SH-SY5Y (cell line): Measurements from ENCODE around the gene EFCAB10.

Source experiments
- GATA2 ChIP-seq: IDR thresholded peaks from 2 replicates; pipeline ENCODE4 v1.6.1; 2011; ENCODE audit warnings: mild to moderate bottlenecking, low read depth, low read length
- GATA3 ChIP-seq: IDR thresholded peaks from 2 replicates; pipeline ENCODE4 v1.6.1; 2011; ENCODE audit warnings: low read depth, mild to moderate bottlenecking, low read length, moderate library complexity

DNA sequence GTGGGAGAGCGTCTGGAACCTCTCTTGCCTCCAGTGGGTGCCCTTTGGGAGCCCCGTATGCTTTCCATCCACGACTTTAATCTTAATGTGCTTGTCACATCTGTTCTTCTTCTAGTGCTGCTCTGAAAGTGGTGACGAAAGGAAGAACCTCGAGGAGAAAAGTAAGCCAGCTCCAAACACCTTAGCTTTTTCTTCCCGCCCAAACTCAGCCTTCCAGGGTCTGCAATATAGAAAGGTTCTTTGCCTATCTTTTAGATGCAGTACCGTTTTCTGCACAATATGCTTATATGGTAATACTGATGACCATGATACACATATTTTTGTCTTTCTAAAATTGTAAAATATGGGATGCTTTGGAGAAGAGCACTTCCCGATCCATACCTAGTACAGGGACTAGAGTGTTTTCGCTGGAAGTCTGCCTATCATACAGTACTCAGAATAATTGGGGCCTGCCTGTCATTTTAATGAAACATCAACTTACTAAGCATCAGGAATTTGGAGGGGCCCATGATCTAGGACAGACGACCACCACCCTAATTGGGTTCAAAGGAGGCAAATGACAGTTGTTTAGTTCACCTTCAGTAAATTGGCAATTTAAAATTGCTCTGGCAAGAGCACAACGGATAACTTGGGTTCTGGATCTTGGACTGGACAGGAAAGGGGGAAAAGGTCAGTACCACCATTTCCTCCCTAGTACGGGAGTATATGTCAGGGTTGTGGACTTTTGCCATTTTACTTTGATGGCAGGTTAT lies 48.4 kb downstream of the EFCAB10 start:
- TF ChIP-seq GATA2 (no peak), GATA3 (no peak)
